WTC11 (cell line): ENCODE results near the gene AP2S1. TPM values are rescaled to one million over a fixed set of nuclear protein-coding genes. Genes with fewer than 3 reads are reported as not detected.
A peak's percentile ranks its signal among the peaks of the same experiment; 100 is the strongest.

ENCODE experiments used
- ATAC-seq: fragments of 200-7000 bp; cut with Tn5 transposase; 2 replicates; pipeline ENCODE4 v1.10.0; 2021; ENCODE audit warnings: mild to moderate bottlenecking, moderate library complexity
- CTCF ChIA-PET: fragments of 300-600 bp; sonication (Branson Sonifier 250); formaldehyde crosslinking; loops from one replicate; lab custom pipeline; 2021; ENCODE audit warnings: antibody characterized with exemption; lab: Charles Lee
- POLR2A ChIA-PET: fragments of 350-600 bp; sonication (Branson Sonifier 250); formaldehyde crosslinking; loops from one replicate; lab custom pipeline; 2021; ENCODE audit warnings: antibody characterized with exemption; lab: Charles Lee
- DNase-seq: peaks from one replicate; pipeline ENCODE4 v3.0.0; 2021; ENCODE audit warnings: low spot score
- H3K27ac Mint-ChIP-seq: 2 replicates; pipeline ENCODE4 v1.8.0; 2021; ENCODE audit warnings: mixed read lengths
- H3K27me3 Mint-ChIP-seq: 2 replicates; pipeline ENCODE4 v1.8.0; 2021; ENCODE audit warnings: low read depth, mild to moderate bottlenecking, moderate library complexity, mixed read lengths
- H3K36me3 Mint-ChIP-seq: 2 replicates; pipeline ENCODE4 v1.8.0; 2021; ENCODE audit warnings: mixed read lengths
- H3K4me1 Mint-ChIP-seq: 2 replicates; pipeline ENCODE4 v1.8.0; 2022; ENCODE audit warnings: mixed read lengths
- H3K4me3 Mint-ChIP-seq: 2 replicates; pipeline ENCODE4 v1.8.0; 2021; ENCODE audit warnings: mild to moderate bottlenecking, moderate library complexity, mixed read lengths
- H3K9me3 Mint-ChIP-seq: 2 replicates; pipeline ENCODE4 v1.8.0; 2021; ENCODE audit warnings: mixed read lengths
- CTCF ChIP-seq: fragments of 200-600 bp; IDR thresholded peaks from 2 replicates; pipeline ENCODE4 v1.8.0; 2022; ENCODE audit warnings: antibody characterized with exemption
- E2F4 ChIP-seq: sonication (generic); formaldehyde crosslinking; IDR thresholded peaks from 2 replicates; pipeline ENCODE4 v1.8.1; 2022; ENCODE audit warnings: low read depth, mild to moderate bottlenecking, moderate library complexity, missing genetic modification reagents, borderline replicate concordance
- IRF1 ChIP-seq: sonication (generic); formaldehyde crosslinking; IDR thresholded peaks from 2 replicates; pipeline ENCODE4 v1.8.0; 2023; ENCODE audit warnings: missing genetic modification reagents
- IRF2 ChIP-seq: sonication (generic); formaldehyde crosslinking; IDR thresholded peaks from 2 replicates; pipeline ENCODE4 v1.8.0; 2022; ENCODE audit warnings: low read depth, missing genetic modification reagents, borderline replicate concordance
- JAZF1 ChIP-seq: fragments of 250-450 bp; sonication (Bioruptor Pico); IDR thresholded peaks from 2 replicates; pipeline ENCODE4 v1.9.0; 2021; ENCODE audit warnings: moderate library complexity, mild to moderate bottlenecking, inconsistent platforms
- JUN ChIP-seq: sonication (generic); formaldehyde crosslinking; IDR thresholded peaks from 2 replicates; pipeline ENCODE4 v1.8.0; 2023; ENCODE audit warnings: mild to moderate bottlenecking, missing genetic modification reagents
- MXD4 ChIP-seq: fragments of 250-450 bp; sonication (Bioruptor Pico); IDR thresholded peaks from 2 replicates; pipeline ENCODE4 v1.8.0; 2021; ENCODE audit warnings: mild to moderate bottlenecking, moderate library complexity, borderline replicate concordance
- OVOL2 ChIP-seq: fragments of 250-450 bp; sonication (Bioruptor Pico); IDR thresholded peaks from 2 replicates; pipeline ENCODE4 v1.9.0; 2021; ENCODE audit warnings: mild to moderate bottlenecking, borderline replicate concordance
- PRDM15 ChIP-seq: sonication (generic); formaldehyde crosslinking; IDR thresholded peaks from 2 replicates; pipeline ENCODE4 v1.8.0; 2022; ENCODE audit warnings: missing genetic modification reagents
- SP1 ChIP-seq: sonication (generic); formaldehyde crosslinking; conservative IDR thresholded peaks from 2 replicates; pipeline ENCODE4 v1.8.1; 2022; ENCODE audit warnings: missing genetic modification reagents
- USF2 ChIP-seq: sonication (generic); formaldehyde crosslinking; IDR thresholded peaks from 2 replicates; pipeline ENCODE4 v1.8.1; 2023; ENCODE audit warnings: mild to moderate bottlenecking, missing genetic modification reagents, moderate library complexity
- ZMAT4 ChIP-seq: fragments of 250-450 bp; sonication (Bioruptor Pico); IDR thresholded peaks from 2 replicates; pipeline ENCODE4 v1.9.0; 2021; ENCODE audit warnings: mild to moderate bottlenecking
- ZNF396 ChIP-seq: fragments of 250-450 bp; sonication (Bioruptor Pico); IDR thresholded peaks from 2 replicates; pipeline ENCODE4 v1.8.0; 2021; ENCODE audit warnings: mild to moderate bottlenecking, moderate library complexity, borderline replicate concordance
- ZNF416 ChIP-seq: fragments of 250-450 bp; sonication (Bioruptor Pico); IDR thresholded peaks from 2 replicates; pipeline ENCODE4 v1.9.0; 2021; ENCODE audit warnings: mild to moderate bottlenecking, inconsistent platforms
- ZNF425 ChIP-seq: fragments of 250-450 bp; sonication (Bioruptor Pico); conservative IDR thresholded peaks from 2 replicates; pipeline ENCODE4 v1.9.0; 2021; ENCODE audit warnings: mild to moderate bottlenecking
- ZSCAN18 ChIP-seq: fragments of 250-450 bp; sonication (Bioruptor Pico); IDR thresholded peaks from 2 replicates; pipeline ENCODE4 v2.1.2; 2022; ENCODE audit warnings: mild to moderate bottlenecking, moderate library complexity
- total RNA-seq: library from RNA; stranded (reverse); gene quantifications from 3 replicates; pipeline ENCODE4 v1.2.3, GENCODE V29; 2021

The AP2S1 gene
- total RNA-seq, 1 experiment from 2014 or later = 249 TPM

- no peak overlapping the region for H3K27ac Mint-ChIP-seq
- DNase-seq (no peak), ATAC-seq (no peak)
- ChIA-PET POLR2A (no interaction called here), CTCF (no interaction called here)
- peaks cover 14% of the 10 kb centered on the region for H3K9me3 Mint-ChIP-seq
- H3K4me3 Mint-ChIP-seq = no peak overlapping the region
- no peak for TF ChIP-seq SP1 (CRISPR knock-in tag)
- no peak for TF ChIP-seq OVOL2 (CRISPR knock-in tag)
- TF ChIP-seq CTCF = no peak
- no peak for TF ChIP-seq ZSCAN18
- TF ChIP-seq ZNF425 (CRISPR knock-in tag) = no peak
- no peak for TF ChIP-seq PRDM15 (CRISPR knock-in tag)
- H3K4me1 Mint-ChIP-seq = peaks cover 11% of the 10 kb centered on the region
- no peaks in the 10 kb centered on the region for H3K27me3 Mint-ChIP-seq
- peaks cover 14% of the 10 kb centered on the region; the same call in 1 of the 2 replicates for H3K36me3 Mint-ChIP-seq
Observed at GRCh38 chr19:46887240-46887782, 36.7 kb upstream of the AP2S1 start.

GRCh38 chr19:46886546-46887239 lies 36.0 kb upstream of the AP2S1 start:
- ChIA-PET CTCF (no interaction called here), POLR2A (interaction anchor here (0.8 kb wide), 1 partner anchor 8 kb away, joined by 3 read pairs; no protein-coding TSS in a partner anchor)
- Mint-ChIP-seq H3K4me1 (peaks cover 10% of the 10 kb centered on the region; the same call in 1 of the 2 replicates), H3K27ac (peak overlapping the region; percentile 75; the same call in 1 of the 2 replicates), H3K9me3 (peaks cover 14% of the 10 kb centered on the region), H3K4me3 (no peak overlapping the region), H3K27me3 (no peaks in the 10 kb centered on the region), H3K36me3 (peaks cover 14% of the 10 kb centered on the region; the same call in 1 of the 2 replicates)
- ATAC-seq (no peak), DNase-seq (no peak)
- no peak for TF ChIP-seq ZNF396
- no peak for TF ChIP-seq JUN (CRISPR knock-in tag)
- no peak for TF ChIP-seq CTCF
- no peak for TF ChIP-seq E2F4 (CRISPR knock-in tag)
- no peak for TF ChIP-seq USF2 (CRISPR knock-in tag)
- TF ChIP-seq ZNF416 (CRISPR knock-in tag) = no peak
- no peak for TF ChIP-seq ZMAT4 (CRISPR knock-in tag)
- no peak for TF ChIP-seq IRF1 (CRISPR knock-in tag)
- TF ChIP-seq MXD4 (CRISPR knock-in tag) = no peak
- no peak for TF ChIP-seq JAZF1 (CRISPR knock-in tag)
- no peak for TF ChIP-seq OVOL2 (CRISPR knock-in tag)
- TF ChIP-seq IRF2 = no peak
